ENCODE data around the gene DPP6. TPM values are rescaled to one million over a fixed set of nuclear protein-coding genes. Genes with fewer than 3 reads are reported as not detected.

The DPP6 gene
- total and polyA plus RNA-seq, 2 donors (not counting 1 experiment from before 2014, with no cell fraction given) = not detected

- ChIA-PET POLR2A (no interaction called here), CTCF (no interaction called here)
- Histone ChIP-seq H3K9ac (ENCODE audit: low read length) (no peak overlapping the region), H3K27ac (ENCODE audit: low read length in 2 of 2) (no peak overlapping the region), H2AFZ (ENCODE audit: insufficient read depth, low read depth, low read length, poor library complexity, severe bottlenecking) (no peak overlapping the region), H3K4me2 (replicated peaks; ENCODE audit: low read depth, low read length, poor library complexity, severe bottlenecking) (no peak overlapping the region), H4K20me1 (ENCODE audit: control insufficient read depth, insufficient read depth, low read length, poor library complexity, severe bottlenecking) (no peaks in the 10 kb centered on the region), H3K36me3 (replicated peaks in 1 of 2; ENCODE audit: control extremely low read depth in 1 of 2, control insufficient read depth in 1 of 2, extremely low read depth in 1 of 2, insufficient read depth in 2 of 2, low read length in 1 of 2) (no peaks in the 10 kb centered on the region), H3K27me3 (replicated peaks in 1 of 4; ENCODE audit: control extremely low read depth in 1 of 4, control insufficient read depth in 3 of 4, insufficient read depth in 4 of 4, low read length in 3 of 4) (no peaks in the 10 kb centered on the region), H3K4me3 (ENCODE audit: control extremely low read depth in 1 of 5, extremely low read depth in 1 of 5, insufficient read depth in 1 of 5, low read depth in 2 of 5, low read length in 4 of 5) (no peak overlapping the region), H3K79me2 (ENCODE audit: control insufficient read depth, insufficient read depth, low read length) (no peaks in the 10 kb centered on the region), H3K9me3 (ENCODE audit: control extremely low read depth in 1 of 3, control insufficient read depth in 2 of 3, insufficient read depth in 1 of 3, low read length in 2 of 3) (no peaks in the 10 kb centered on the region), H3K4me1 (ENCODE audit: control insufficient read depth in 2 of 2, insufficient read depth in 2 of 2, low read length in 2 of 2) (no peaks in the 10 kb centered on the region)
- Mint-ChIP-seq H3K4me1 (no peaks in the 10 kb centered on the region), H3K27me3 (no peaks in the 10 kb centered on the region), H3K27ac (no peak overlapping the region), H3K4me3 (no peak overlapping the region), H3K9me3 (ENCODE audit: insufficient read depth) (no peaks in the 10 kb centered on the region)
- ATAC-seq (ENCODE audit: low read depth) (no peak), DNase-seq (no peak)
- intact Hi-C loops (cut with micrococcal nuclease) = no loop called here
- TF ChIP-seq, protein P1, sequence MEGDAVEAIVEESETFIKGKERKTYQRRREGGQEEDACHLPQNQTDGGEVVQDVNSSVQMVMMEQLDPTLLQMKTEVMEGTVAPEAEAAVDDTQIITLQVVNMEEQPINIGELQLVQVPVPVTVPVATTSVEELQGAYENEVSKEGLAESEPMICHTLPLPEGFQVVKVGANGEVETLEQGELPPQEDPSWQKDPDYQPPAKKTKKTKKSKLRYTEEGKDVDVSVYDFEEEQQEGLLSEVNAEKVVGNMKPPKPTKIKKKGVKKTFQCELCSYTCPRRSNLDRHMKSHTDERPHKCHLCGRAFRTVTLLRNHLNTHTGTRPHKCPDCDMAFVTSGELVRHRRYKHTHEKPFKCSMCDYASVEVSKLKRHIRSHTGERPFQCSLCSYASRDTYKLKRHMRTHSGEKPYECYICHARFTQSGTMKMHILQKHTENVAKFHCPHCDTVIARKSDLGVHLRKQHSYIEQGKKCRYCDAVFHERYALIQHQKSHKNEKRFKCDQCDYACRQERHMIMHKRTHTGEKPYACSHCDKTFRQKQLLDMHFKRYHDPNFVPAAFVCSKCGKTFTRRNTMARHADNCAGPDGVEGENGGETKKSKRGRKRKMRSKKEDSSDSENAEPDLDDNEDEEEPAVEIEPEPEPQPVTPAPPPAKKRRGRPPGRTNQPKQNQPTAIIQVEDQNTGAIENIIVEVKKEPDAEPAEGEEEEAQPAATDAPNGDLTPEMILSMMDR (IDR thresholded peaks at IDR 0.05) = no peak
- no peak for TF ChIP-seq EZH2 (IDR thresholded peaks at IDR 0.05; ENCODE audit: borderline replicate concordance, insufficient read depth, low read depth, low read length, poor library complexity, severe bottlenecking)
- no CpG with 5 or more reads among the region's 2 CpGs for WGBS (ENCODE audit: insufficient coverage)
Measured at GRCh38 chr7:154188330-154188729, 136.1 kb downstream of the DPP6 start.

GRCh38 chr7:154195266-154195665, 143.1 kb downstream of the DPP6 start:
- WGBS (ENCODE audit: insufficient coverage) = 95% methylated on average over 5 of the region's 7 CpGs
- H3K27ac ChIP-seq (ENCODE audit: low read length in 2 of 2) = no peak overlapping the region
- POLR2A ChIA-PET = no interaction called here
- H3K4me1 ChIP-seq (ENCODE audit: control insufficient read depth in 2 of 2, insufficient read depth in 2 of 2, low read length in 2 of 2) = no peaks in the 10 kb centered on the region
- DNase-seq = no peak
- H3K4me3 Mint-ChIP-seq = no peak overlapping the region
- TF ChIP-seq EZH2 (IDR thresholded peaks at IDR 0.05; ENCODE audit: borderline replicate concordance, insufficient read depth, low read depth, low read length, poor library complexity, severe bottlenecking) = no peak
- TF ChIP-seq, protein P1 (IDR thresholded peaks at IDR 0.05) = no peak
- no peaks in the 10 kb centered on the region for H4K20me1 ChIP-seq (ENCODE audit: control insufficient read depth, insufficient read depth, low read length, poor library complexity, severe bottlenecking)
- no peak overlapping the region for H3K9ac ChIP-seq (ENCODE audit: low read length)
- no peaks in the 10 kb centered on the region for H3K9me3 ChIP-seq (ENCODE audit: control extremely low read depth in 1 of 3, control insufficient read depth in 2 of 3, insufficient read depth in 1 of 3, low read length in 2 of 3)
- H2AFZ ChIP-seq (ENCODE audit: insufficient read depth, low read depth, low read length, poor library complexity, severe bottlenecking) = no peak overlapping the region
- no peak overlapping the region for H3K27ac Mint-ChIP-seq
- CTCF ChIA-PET = no interaction called here
- H3K9me3 Mint-ChIP-seq (ENCODE audit: insufficient read depth) = peaks cover 4% of the 10 kb centered on the region
- H3K36me3 ChIP-seq (replicated peaks in 1 of 2; ENCODE audit: control extremely low read depth in 1 of 2, control insufficient read depth in 1 of 2, extremely low read depth in 1 of 2, insufficient read depth in 2 of 2, low read length in 1 of 2) = no peaks in the 10 kb centered on the region
- H3K4me2 ChIP-seq (replicated peaks; ENCODE audit: low read depth, low read length, poor library complexity, severe bottlenecking) = no peak overlapping the region
- H3K4me1 Mint-ChIP-seq = no peaks in the 10 kb centered on the region
- no peaks in the 10 kb centered on the region for H3K27me3 Mint-ChIP-seq
- no peak overlapping the region for H3K4me3 ChIP-seq (ENCODE audit: control extremely low read depth in 1 of 5, extremely low read depth in 1 of 5, insufficient read depth in 1 of 5, low read depth in 2 of 5, low read length in 4 of 5)
- intact Hi-C loops (cut with micrococcal nuclease) = no loop called here
- ATAC-seq (ENCODE audit: low read depth) = no peak
- no peaks in the 10 kb centered on the region for H3K27me3 ChIP-seq (replicated peaks in 1 of 4; ENCODE audit: control extremely low read depth in 1 of 4, control insufficient read depth in 3 of 4, insufficient read depth in 4 of 4, low read length in 3 of 4)
- no peaks in the 10 kb centered on the region for H3K79me2 ChIP-seq (ENCODE audit: control insufficient read depth, insufficient read depth, low read length)

Measured in B cell (primary cell).